NCI-H1417 (cell line): ENCODE data around the gene UBALD1.

ENCODE experiments used
- DNase-seq, 3 experiments: peaks; one replicate each; lab custom pipeline; 2025; lab: John Stamatoyannopoulos, UW

Gene UBALD1

DNA sequence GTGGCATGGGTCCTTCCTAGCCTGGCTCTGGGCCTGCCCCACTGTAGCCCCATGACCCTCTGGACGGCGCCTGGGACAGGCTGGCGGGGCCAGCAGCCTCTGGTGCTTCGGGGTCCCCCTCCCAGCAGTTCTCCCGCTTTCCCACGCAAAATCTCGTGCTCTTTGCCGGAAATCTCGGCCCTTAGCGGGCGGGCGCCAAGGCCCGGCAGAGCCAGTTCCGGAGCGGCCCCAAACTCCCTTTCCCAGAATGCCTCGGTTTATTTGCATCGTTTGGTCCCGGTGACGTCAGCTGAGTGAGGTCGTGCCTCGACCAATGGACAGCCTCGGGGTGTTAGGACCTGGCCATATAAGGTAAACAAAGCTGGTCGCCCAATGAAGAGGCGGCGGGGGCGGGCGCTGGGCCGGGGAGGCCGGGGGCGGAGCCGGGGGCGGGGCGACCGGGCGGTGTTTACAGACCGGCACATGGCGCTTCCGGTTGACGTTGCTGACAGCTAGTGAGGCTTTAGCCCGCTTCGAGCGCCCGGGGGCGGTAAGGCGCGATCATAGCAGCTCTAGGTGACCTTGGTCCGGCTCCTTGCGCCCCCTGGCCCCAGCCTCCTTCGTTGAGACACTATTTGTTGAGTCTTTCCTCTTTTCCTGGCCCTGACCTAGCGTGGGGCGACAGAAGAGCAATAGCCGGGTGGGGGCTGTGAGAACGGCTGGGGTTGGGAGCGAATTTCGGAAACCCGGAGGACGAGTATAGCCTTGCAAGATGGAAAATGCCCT, 1.5 kb upstream of the UBALD1 start:
- DNase-seq: peak; percentile 94 to 100 (median 99)

DNA sequence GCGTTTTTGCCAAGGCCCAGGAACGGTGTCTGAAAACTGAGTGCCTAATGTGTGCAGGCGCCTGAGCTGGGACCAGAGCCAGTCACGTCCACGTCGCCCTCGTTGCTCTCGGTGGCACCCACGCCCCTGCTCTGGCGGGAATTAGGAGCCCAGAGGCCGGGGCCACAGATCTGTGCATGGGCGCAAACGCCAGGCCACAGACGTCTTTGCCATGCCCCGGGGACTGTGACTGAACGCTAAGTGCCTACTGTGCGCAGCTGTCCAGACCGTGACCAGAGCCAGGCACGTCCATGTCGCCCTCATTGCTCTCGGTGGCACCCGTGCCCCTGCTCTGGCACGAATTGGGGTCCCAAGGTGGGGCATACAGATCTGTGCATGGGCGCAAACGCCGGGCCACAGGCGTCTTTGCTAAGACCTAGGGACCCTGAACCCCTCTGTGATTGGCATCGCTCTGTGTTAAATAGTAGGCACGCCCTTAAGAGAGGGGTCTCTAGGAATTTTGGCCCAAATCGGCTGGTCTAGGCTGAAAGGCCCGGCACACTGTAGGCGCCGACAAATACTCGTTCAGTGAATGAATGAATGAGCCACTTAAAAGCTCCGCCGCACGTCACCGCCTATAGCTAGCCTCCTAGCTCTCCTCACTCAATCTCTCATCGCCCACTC, 827 bp upstream of the UBALD1 start:
- DNase-seq: no peak

DNA sequence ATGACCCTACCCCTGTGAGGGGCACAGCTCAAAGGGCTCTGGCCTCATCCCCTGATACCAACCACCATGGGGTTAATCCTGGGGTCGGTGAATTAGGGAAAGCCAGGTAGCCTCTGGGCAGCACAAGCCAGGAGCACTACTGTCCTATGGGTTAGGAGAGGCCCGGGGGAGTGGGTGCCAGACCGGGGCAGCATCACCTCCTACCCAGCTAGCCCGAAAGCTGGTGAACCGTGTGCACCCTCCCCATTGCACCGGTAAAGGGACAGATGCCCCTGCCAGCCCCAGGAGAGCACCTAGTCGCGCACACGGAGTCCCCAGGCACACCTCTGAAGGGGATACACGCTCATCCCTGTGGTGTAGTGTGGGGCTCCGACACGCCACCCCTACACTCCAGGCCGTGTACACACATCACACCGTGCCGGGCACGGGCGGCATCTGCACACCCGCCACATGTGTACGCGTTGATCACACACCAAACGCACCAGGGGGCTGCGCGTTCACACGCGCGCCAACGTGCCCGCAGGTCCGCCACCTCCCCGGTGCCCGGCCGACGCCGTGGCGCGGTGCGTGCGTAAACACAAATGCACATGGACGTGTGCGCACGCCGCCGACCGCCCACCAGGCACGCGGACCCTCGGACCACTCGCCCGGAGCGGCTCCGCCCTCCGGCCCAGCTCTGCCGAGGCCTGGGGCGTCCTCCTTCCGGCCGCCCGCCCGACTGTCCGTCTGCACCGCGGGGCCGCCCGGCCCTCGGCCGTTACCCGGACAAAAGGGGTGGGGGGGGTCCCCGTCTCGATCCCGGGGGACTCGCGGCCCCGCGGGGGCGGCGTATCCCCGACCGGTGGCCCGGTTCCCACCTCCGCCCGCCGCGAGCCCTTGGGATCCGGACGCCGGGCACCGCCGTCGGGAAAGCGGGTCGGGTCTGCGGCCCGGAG, 785 bp downstream of the UBALD1 start:
- peak in 2 of 3 experiments; percentile 64 to 65 for DNase-seq

DNA sequence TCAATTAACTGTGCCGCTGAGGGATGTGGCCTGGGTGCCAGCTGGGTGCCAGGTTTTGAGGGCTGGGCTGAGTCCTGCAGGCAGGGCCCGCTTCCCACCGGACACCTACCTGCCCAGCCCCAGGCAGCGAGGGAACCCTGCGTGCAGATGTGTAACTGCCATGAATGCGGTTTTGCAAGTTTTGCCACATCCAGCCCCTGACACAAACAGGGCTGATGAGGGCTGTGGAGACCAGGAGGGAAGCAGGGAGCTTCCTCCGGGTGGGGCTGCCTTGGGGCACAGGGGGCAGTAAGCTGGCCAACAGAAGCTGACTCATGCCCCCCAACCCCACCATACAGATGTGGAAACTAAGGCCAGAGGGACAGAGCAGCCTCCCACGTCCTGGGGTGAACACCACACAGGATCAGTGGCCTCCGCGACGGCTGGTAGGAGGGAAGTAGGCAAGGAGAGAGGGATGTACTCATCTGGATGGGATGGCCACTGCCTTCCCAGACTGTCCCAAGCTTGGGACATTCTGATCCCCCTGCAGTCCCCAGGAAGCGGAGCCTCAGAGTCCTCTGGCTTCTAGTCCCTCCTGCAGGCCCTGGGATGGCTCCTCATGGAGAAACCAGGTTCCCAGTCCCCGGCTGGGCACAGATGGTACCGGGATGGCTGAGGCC, 1.6 kb downstream of the UBALD1 start:
- DNase-seq: no peak

GRCh38 chr16:4612474-4612931, 2.2 kb downstream of the UBALD1 start:
- no peak for DNase-seq

- no peak for DNase-seq
Observed at GRCh38 chr16:4611337-4612021, 3.2 kb downstream of the UBALD1 start.

GRCh38 chr16:4610011-4611005, 4.4 kb downstream of the UBALD1 start:
- DNase-seq: no peak

- no peak for DNase-seq
Observed at GRCh38 chr16:4609200-4610010, 5.3 kb downstream of the UBALD1 start.

GRCh38 chr16:4608704-4608980, 6.0 kb downstream of the UBALD1 start:
- DNase-seq: no peak

DNA sequence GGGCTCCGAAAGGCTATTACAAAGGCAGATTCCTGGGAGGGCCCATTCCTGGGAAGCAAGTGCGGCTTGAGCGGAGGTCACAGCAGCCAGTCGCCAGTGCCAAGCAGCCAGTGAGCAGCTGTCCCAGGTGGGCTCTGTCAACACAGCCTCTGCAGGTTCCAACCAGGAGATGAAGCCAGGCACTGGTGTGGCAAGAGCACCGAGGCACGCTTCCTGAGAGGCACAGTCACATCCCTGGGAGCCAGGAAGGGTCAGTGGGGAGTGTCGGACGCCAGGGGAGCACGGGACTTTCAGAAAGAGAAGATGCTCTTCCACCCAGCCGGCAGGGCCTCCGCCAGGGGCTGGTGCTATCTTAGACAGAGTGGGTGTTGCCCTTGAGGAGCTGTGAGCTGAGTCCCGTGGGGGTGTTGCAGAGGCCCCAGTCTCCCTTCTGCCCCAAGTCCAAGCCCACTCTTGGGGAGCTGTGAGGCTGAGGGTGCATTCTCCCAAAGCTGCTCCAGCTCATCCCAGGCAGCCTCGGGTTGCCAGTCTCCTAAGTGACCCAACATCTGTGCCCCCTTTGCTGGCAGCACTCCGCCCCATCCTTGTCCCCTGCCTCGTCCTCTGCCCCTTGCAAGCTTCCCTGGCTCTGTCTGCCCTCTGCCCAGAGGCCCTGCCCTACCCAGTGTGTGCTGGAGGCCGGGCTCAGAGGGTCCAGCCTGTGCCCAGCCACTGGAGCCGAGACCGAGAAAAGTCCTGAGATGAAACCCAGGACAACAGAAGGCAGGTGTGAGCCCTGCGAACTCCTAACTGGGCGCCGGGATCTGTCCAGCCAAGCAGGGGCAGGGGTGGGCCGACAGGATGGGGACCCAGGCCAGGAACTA, 6.6 kb downstream of the UBALD1 start:
- DNase-seq: no peak

DNA sequence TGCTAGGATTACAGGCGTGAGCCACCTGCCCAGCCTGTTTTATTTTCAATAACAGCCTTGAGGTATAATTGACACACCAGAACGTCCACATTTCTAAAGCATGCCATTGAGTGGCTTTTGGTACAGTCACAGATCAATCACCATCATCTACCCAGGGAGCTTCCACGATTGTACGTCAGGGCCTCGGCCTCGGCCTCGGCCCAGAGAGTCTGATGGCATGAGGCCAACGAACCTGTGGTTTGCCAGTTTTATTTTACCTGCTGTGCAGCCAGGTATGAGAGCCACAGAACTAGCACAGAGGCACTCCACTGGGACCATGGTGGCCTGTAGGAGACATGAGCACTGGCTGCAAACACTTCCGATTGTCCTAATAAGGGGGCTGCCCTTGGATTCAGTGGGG, 8.3 kb downstream of the UBALD1 start:
- peak in 2 of 3 experiments; percentile 6 to 34 for DNase-seq

GRCh38 chr16:4604401-4604800, 10.3 kb downstream of the UBALD1 start:
- no peak for DNase-seq

DNA sequence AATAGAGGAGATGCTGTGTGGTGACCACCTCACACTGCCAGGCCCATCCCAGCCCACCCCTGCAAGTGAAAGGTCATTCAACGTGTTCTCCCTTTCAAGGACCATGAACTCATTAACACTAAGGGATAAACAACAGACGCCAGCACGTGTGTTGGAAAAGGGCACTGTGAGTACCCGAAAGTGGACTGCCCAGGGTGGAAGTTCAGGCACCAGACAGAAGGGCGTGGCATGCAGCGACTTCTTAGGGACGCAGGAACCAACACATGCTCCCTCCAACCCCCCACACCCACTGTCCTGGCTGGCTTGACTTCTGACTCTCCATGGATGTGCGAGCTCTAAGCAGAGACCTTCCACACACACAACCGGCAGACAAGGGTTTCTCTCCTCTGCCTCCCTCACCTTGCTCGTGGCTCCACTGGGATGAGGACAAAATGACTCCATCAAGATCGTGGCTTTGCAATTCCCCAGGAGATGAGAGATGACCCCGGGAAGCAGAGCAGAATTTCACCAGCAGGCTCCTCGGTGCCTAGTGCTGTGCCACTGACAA, 11.0 kb downstream of the UBALD1 start:
- DNase-seq: no peak

- no peak for DNase-seq
Observed at GRCh38 chr16:4602331-4602730, 12.4 kb downstream of the UBALD1 start.

DNA sequence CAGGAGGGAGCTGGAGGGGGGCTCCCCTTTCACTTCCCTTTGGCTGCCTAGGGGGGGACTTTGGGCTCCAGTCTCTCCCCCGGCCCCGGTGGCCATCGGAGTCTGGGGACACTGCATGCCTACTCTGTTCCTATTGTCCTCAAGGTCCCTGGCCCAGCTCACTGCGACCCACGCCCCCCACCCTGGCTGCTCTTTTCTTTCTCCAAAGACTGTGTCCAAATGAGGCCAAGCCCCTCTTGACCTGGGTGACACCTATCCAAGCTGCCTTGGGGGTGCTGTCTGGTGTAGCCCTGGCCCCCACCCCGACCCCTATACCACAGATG, 12.9 kb downstream of the UBALD1 start:
- DNase-seq: no peak

GRCh38 chr16:4601036-4601863, 13.4 kb downstream of the UBALD1 start:
- no peak for DNase-seq

DNA sequence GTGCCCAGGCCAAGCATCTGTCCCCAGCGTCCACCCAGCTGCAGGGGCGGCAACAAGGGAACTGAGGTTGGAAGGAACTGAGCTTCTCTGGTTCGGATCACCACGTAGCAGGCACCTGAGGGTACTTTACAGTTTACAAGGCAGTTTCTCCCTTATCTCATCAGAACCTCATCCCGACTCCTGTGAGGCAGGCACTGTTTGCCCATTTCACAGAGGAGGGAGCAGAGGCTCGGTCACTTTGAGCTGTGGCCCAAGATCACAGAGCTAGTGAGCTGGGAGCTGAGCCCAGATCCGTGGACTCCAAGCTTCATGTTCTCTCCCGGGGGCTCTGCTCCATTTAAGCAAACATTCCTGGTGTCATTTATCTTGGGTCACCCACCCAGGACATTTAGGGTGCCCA, 15.1 kb downstream of the UBALD1 start:
- DNase-seq: no peak
